NCI-H2171 (cell line): ENCODE measurements around the gene DHPS.
"Not testable (repeated sequence)": the region's sequence is repeated elsewhere in the genome, so short reads cannot be mapped to it uniquely, and the experiment has no call there.

Source experiments
- DNase-seq: peaks from one replicate; lab custom pipeline; 2025; lab: John Stamatoyannopoulos, UW

The DHPS gene

DNA sequence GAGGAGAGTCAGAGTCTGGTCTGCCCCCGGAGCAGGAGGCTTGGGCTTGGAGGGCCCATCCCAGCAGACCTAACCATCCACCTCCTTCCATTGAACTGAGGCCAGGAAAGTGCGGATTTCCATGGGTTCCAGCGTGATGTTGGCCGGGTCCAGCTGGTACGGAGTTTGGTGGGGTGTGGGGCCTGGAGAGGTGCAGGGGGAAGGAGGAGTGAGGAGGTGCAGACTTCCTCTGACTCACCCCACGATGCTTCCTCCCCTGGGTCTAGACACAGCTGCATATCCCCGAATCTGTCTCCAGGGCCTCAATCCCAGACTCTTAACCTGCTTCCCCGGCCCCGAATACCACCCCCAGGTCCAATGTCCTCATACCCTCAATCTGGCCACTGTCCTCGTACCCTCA is 35.1 kb downstream of the DHPS start:
- no peak for DNase-seq

- not testable (repeated sequence) for DNase-seq
Observed at GRCh38 chr19:12643716-12644115, 38.0 kb downstream of the DHPS start.

DNA sequence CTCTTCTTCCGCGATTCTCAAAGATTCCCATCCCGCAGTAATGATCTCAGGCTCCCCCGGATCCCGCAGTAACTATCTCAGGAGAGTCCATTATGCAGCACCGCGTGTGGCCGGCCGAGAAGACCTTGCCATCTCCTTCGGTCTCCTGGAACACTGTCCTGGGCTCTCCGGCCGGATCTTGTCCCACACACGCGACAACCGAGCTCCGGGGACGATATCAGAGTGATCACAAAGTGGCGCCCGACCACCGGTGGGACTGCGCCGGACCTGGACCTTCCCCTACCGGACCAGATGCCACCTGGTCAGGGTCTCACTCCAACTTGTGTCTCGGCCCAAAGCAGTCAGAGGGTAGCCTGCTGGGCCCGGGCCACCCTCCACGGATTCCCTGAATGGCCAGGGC is 39.2 kb downstream of the DHPS start:
- no peak for DNase-seq

GRCh38 chr19:12641456-12641855 is 40.2 kb downstream of the DHPS start:
- DNase-seq: no peak

DNA sequence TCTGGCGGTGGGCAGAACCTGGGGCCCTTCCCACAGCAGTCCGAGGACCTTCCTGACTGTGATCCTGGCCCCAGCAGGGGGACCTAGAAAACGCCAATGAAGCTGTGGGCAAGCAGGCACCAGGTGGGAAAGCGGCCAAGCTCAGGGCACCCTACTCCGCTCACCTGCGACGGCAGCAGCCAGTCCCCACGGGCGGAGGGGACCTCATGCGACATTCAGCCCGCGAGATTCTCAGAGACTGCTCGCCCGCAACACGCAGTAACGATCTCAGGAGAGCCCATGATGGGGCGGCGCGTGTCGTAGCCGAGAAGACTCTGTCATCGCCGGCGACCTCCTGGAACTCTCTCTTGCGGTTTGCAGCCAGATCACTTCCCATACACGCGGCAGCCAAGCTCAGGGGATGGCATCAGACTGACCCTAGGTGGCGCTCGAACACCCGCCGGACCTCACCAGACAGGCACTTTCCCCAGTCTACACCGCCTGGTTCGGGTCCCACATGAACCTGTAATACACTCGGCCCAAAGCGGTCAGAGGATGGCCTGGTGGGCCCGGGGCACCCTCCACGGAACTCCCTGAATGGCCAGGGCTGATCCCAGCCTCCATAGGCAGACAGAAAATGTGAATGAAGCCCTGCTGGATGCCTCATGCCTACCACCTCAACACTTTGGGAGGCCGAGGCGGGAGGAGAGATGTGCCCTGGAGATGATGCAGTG is 41.6 kb downstream of the DHPS start:
- peak; percentile 30 for DNase-seq

GRCh38 chr19:12638611-12639182 is 43.0 kb downstream of the DHPS start:
- DNase-seq: no peak

DNA sequence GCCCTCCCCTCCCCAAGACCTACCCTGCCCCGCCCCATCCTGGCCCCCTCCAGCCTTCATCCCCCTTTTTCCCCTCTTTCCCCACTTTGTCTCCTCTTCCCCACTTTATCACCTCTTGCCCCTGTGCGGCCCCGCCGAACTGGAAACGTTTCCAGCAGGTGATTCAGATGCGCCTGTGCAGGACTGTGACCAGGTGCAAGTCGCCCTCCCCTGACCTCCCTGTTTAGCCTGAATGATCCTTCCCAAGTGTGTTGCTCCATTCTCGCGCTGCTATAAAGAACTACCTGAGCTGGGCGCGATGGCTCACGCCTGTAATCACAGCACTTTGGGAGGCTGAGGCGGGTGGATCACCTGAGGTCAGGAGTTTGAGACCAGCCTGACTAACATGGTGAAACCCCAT is 45.0 kb downstream of the DHPS start:
- DNase-seq: no peak

DNA sequence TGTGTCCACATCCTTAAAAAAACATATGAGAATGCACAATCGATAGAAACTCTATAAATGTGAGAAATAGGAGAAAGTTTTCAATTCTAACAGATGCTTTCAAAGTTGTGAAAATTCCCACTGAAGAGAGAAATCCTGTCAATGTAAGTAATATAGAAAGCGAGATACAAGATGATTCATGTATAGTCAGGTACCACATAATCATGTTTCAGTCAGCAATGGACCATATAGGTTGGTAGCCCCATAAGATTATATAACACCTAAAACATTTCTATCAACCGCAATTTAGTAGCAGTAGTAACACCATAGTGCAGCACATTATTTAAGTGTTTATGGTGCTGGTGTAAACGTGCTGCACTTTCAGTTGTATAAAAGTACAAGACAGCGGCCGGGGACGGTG is 52.5 kb downstream of the DHPS start:
- no peak for DNase-seq

GRCh38 chr19:12628040-12629022 is 53.3 kb downstream of the DHPS start:
- DNase-seq: no peak

- DNase-seq: no peak
Observed at GRCh38 chr19:12626958-12627357, 54.7 kb downstream of the DHPS start.
